Measurements from ENCODE around the gene ANKS1B. TPM values are rescaled to one million over a fixed set of nuclear protein-coding genes. Genes with fewer than 3 reads are reported as not detected.
"Not testable (repeated sequence)": the region's sequence is repeated elsewhere in the genome, so short reads cannot be mapped to it uniquely, and the experiment has no call there.

Gene ANKS1B
- total RNA-seq, 4 donors from 2014 or later, result 34.5 to 81.9 (median 71.1) TPM

DNA sequence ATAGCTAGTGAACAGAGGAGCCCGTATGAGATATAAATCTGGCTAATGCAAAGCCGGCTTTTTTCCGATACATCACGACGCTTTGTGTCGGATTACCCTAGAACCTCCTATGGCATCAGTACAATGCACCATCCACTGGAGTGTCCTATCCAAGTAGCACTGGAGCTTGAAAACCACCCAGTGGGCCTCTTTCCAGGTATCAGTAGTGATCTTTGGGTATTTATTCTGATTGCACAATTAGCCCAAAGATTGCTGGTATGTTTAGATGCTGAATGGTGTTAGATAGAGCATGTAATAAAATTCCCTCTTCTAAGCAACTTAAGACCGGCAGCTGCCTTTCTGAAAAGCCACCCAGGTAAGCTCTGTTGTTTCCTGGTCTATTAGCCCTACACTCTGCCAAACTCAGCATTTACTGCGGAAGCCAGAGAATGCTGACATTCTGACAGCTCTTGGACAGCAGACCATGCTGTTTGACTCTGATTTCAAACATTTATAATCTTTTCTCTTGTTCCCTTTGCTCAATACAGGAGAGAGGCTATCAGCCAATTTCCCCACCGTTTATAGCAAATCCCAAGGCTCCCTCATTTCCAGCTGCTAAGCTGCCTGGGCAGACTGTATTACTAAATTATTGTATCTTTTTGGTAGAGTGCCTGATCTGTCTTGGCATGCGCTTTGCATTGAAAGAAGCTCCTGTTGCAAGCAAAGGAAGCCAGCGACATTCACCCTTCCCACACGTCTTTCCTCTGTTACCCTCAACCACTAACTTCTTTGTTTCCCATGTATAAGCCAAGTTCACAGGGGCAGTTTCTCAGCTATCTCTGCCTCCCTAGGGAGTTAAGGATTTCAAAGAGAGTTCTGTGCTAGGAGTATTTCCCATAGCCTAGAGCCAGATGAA, 725.4 kb downstream of the ANKS1B start:
- H3K27me3 ChIP-seq, result no peaks in the 10 kb centered on the region
- TF ChIP-seq POLR2A (IDR thresholded peaks at IDR 0.05), result no peak
- TF ChIP-seq, protein P1, sequence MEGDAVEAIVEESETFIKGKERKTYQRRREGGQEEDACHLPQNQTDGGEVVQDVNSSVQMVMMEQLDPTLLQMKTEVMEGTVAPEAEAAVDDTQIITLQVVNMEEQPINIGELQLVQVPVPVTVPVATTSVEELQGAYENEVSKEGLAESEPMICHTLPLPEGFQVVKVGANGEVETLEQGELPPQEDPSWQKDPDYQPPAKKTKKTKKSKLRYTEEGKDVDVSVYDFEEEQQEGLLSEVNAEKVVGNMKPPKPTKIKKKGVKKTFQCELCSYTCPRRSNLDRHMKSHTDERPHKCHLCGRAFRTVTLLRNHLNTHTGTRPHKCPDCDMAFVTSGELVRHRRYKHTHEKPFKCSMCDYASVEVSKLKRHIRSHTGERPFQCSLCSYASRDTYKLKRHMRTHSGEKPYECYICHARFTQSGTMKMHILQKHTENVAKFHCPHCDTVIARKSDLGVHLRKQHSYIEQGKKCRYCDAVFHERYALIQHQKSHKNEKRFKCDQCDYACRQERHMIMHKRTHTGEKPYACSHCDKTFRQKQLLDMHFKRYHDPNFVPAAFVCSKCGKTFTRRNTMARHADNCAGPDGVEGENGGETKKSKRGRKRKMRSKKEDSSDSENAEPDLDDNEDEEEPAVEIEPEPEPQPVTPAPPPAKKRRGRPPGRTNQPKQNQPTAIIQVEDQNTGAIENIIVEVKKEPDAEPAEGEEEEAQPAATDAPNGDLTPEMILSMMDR (IDR thresholded peaks at IDR 0.05), result no peak
- intact Hi-C loops (cut with DNase I), result no loop called here
- no peak overlapping the region for H3K27ac ChIP-seq
- H3K9me3 ChIP-seq, result no peaks in the 10 kb centered on the region
- no peak overlapping the region for H3K4me3 ChIP-seq (replicated peaks in 1 of 3)
- no peak for DNase-seq
- no peaks in the 10 kb centered on the region for H3K4me1 ChIP-seq
- 74 to 76% methylated on average over 12 of the region's 12 CpGs for WGBS, 2 donors
- H3K36me3 ChIP-seq, result no peaks in the 10 kb centered on the region

DNA sequence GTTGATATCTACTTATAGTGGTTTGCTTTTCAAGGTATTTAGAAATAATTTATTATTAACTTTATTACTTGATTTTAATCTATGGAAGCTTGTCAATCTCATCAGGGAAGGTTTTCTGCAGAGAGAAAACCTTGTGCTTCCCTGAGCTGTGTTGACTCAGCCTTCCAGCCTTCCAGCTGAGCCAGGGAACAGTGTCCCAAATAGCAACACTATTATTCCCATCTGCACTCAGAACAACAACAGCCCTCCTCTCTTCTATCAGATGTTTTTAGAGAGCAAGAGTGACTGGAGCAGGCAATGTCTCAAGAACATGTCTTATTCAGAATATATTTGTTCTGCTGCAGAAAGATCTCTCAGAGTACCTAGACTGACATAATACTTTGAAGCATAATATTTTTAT, 727.1 kb downstream of the ANKS1B start:
- no peaks in the 10 kb centered on the region for H3K36me3 ChIP-seq
- no peak overlapping the region for H3K4me3 ChIP-seq (replicated peaks in 1 of 3)
- no peak for DNase-seq
- H3K4me1 ChIP-seq, result no peaks in the 10 kb centered on the region
- TF ChIP-seq POLR2A (IDR thresholded peaks at IDR 0.05), result no peak
- TF ChIP-seq, protein P1 (IDR thresholded peaks at IDR 0.05), result no peak
- intact Hi-C loops (cut with DNase I), result no loop called here
- no peak overlapping the region for H3K27ac ChIP-seq
- no peaks in the 10 kb centered on the region for H3K9me3 ChIP-seq
- no peaks in the 10 kb centered on the region for H3K27me3 ChIP-seq

GRCh38 chr12:99253068-99253467, 731.7 kb downstream of the ANKS1B start:
- 41 to 61% methylated on average over 3 of the region's 3 CpGs for WGBS, 2 donors
- H3K4me1 ChIP-seq, result no peaks in the 10 kb centered on the region
- no peak overlapping the region for H3K27ac ChIP-seq
- no peaks in the 10 kb centered on the region for H3K36me3 ChIP-seq
- H3K4me3 ChIP-seq (replicated peaks in 1 of 3), result no peak overlapping the region
- intact Hi-C loops (cut with DNase I), result no loop called here
- no peaks in the 10 kb centered on the region for H3K27me3 ChIP-seq
- no peaks in the 10 kb centered on the region for H3K9me3 ChIP-seq
- DNase-seq, result peak; percentile 9 to 39
- TF ChIP-seq POLR2A (IDR thresholded peaks at IDR 0.05), result no peak
- TF ChIP-seq, protein P1 (IDR thresholded peaks at IDR 0.05), result peak in 2 of 6 experiments; percentile 33 to 36

DNA sequence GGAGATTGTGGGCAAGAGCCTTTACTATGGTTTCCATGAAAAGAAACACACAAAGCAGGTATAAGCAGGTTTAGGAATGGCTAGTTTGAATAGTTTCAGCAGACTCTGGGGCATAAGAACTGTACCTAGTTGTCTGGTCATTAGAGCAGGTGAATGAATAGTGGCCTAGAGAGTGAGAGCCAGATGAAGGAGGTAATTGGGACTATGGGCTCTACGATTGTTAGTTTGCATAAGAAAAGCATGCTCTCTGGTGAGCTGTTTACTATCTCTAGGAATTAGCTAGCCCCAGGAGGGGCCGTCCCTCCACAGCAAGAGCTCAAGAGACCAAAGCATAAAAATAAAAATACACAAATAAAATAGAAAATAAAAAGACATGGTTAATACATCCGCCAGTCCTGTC, 734.6 kb downstream of the ANKS1B start:
- no peaks in the 10 kb centered on the region for H3K4me1 ChIP-seq
- intact Hi-C loops (cut with DNase I), result no loop called here
- H3K27ac ChIP-seq, result no peak overlapping the region
- DNase-seq, result no peak
- 85 to 90% methylated on average over 3 of the region's 3 CpGs for WGBS, 2 donors
- no peaks in the 10 kb centered on the region for H3K36me3 ChIP-seq
- no peak for TF ChIP-seq POLR2A (IDR thresholded peaks at IDR 0.05)
- TF ChIP-seq, protein P1 (IDR thresholded peaks at IDR 0.05), result no peak
- H3K9me3 ChIP-seq, result no peaks in the 10 kb centered on the region
- H3K27me3 ChIP-seq, result no peaks in the 10 kb centered on the region
- H3K4me3 ChIP-seq (replicated peaks in 1 of 3), result no peak overlapping the region

DNA sequence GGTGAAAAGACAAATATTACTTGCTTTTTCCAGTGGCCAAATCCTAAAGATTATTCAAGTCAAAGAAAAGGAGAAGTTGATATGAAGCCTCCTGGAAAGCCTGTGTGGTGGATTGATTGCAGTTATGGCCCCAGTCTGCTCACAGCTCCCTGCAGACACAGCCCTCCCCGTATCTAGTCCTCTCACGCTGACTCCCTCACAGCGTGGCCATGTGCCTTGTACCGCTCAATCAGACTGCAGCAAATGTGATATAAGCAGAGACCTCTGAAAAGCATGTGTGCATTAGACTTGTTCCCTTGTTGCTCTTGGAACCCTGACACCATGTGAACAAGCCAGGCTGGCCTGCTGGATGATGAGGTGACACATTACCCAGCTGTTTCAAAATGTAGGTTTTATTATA, 735.2 kb downstream of the ANKS1B start:
- Histone ChIP-seq H3K36me3 (no peaks in the 10 kb centered on the region), H3K4me1 (no peaks in the 10 kb centered on the region), H3K27ac (no peak overlapping the region), H3K27me3 (no peaks in the 10 kb centered on the region), H3K4me3 (replicated peaks in 1 of 3) (no peak overlapping the region), H3K9me3 (no peaks in the 10 kb centered on the region)
- no peak for TF ChIP-seq POLR2A (IDR thresholded peaks at IDR 0.05)
- TF ChIP-seq, protein P1 (IDR thresholded peaks at IDR 0.05), result no peak
- WGBS, 2 donors, result 72 to 73% methylated on average over 4 of the region's 4 CpGs
- no peak for DNase-seq
- intact Hi-C loops (cut with DNase I), result no loop called here

GRCh38 chr12:99237907-99238538, 746.7 kb downstream of the ANKS1B start:
- H3K36me3 ChIP-seq; H3K9me3 ChIP-seq; H3K4me1 ChIP-seq; H3K27me3 ChIP-seq; intact Hi-C loops (cut with DNase I); H3K4me3 ChIP-seq (replicated peaks in 1 of 3); H3K27ac ChIP-seq: not testable (repeated sequence)
- DNase-seq, result peak; percentile 5 to 16
- WGBS, 2 donors, result 65 to 69% methylated on average over 5 to 6 of the region's 7 CpGs

All from thyroid gland (tissue), 4 donors.